ENCODE data around the gene TENM4. TPM values are rescaled to one million over a fixed set of nuclear protein-coding genes. Genes with fewer than 3 reads are reported as not detected.

Gene TENM4
- polyA plus RNA-seq, 1 donor from 2014 or later: 16.8 TPM

GRCh38 chr11:79209540-79210266 lies 231.1 kb downstream of the TENM4 start:
- H3K79me2 ChIP-seq (replicated peaks; ENCODE audit: insufficient read depth, low read length): no peaks in the 10 kb centered on the region
- H3K36me3 ChIP-seq (ENCODE audit: insufficient read depth, low read length): no peaks in the 10 kb centered on the region
- H3K9me3 ChIP-seq (ENCODE audit: low read length): no peaks in the 10 kb centered on the region
- H3K4me3 ChIP-seq (ENCODE audit: low read length): no peak overlapping the region
- no peak overlapping the region for H3K9ac ChIP-seq (ENCODE audit: low read length)
- no peak overlapping the region for H3K27ac ChIP-seq (ENCODE audit: low read length)
- no peak overlapping the region for H3K4me2 ChIP-seq (ENCODE audit: low read length)
- H3K27me3 ChIP-seq (ENCODE audit: insufficient read depth, low read depth, low read length): no peaks in the 10 kb centered on the region
- TF ChIP-seq RAD21 (conservative IDR thresholded peaks at IDR 0.05) (no peak), MXI1 (conservative IDR thresholded peaks at IDR 0.05; ENCODE audit: poor library complexity, severe bottlenecking) (no peak)
- H3K9me2 ChIP-seq (ENCODE audit: insufficient read depth, low read length): no peaks in the 10 kb centered on the region
- no peaks in the 10 kb centered on the region for H3F3A ChIP-seq (ENCODE audit: insufficient read depth, low read length, poor library complexity, severe bottlenecking)
- no peaks in the 10 kb centered on the region for H4K20me1 ChIP-seq (ENCODE audit: insufficient read depth)
- H2AFZ ChIP-seq (ENCODE audit: low read depth, low read length): no peak overlapping the region

GRCh38 chr11:79208126-79208525 lies 232.7 kb downstream of the TENM4 start:
- H3K79me2 ChIP-seq (replicated peaks; ENCODE audit: insufficient read depth, low read length): no peaks in the 10 kb centered on the region
- no peaks in the 10 kb centered on the region for H3K36me3 ChIP-seq (ENCODE audit: insufficient read depth, low read length)
- H3K4me2 ChIP-seq (ENCODE audit: low read length): no peak overlapping the region
- TF ChIP-seq REST (IDR thresholded peaks at IDR 0.05; ENCODE audit: borderline replicate concordance) (no peak), SMC3 (conservative IDR thresholded peaks at IDR 0.05; ENCODE audit: poor library complexity) (no peak), POLR2AphosphoS5 (IDR thresholded peaks at IDR 0.05) (no peak), CTCF (IDR thresholded peaks at IDR 0.05; ENCODE audit: poor library complexity, severe bottlenecking) (no peak), MXI1 (conservative IDR thresholded peaks at IDR 0.05; ENCODE audit: poor library complexity, severe bottlenecking) (no peak), EZH2 (IDR thresholded peaks at IDR 0.05; ENCODE audit: borderline replicate concordance, insufficient read depth, low read length, poor library complexity, severe bottlenecking) (no peak), EP300 (conservative IDR thresholded peaks at IDR 0.05; ENCODE audit: poor library complexity, severe bottlenecking) (no peak), TAF1 (IDR thresholded peaks at IDR 0.05; ENCODE audit: low read depth) (no peak), RAD21 (conservative IDR thresholded peaks at IDR 0.05) (no peak)
- H3K9me3 ChIP-seq (ENCODE audit: low read length): no peaks in the 10 kb centered on the region
- H3K9ac ChIP-seq (ENCODE audit: low read length): no peak overlapping the region
- H4K20me1 ChIP-seq (ENCODE audit: insufficient read depth): no peaks in the 10 kb centered on the region
- H2AFZ ChIP-seq (ENCODE audit: low read depth, low read length): no peak overlapping the region
- H3F3A ChIP-seq (ENCODE audit: insufficient read depth, low read length, poor library complexity, severe bottlenecking): no peaks in the 10 kb centered on the region
- H3K27ac ChIP-seq (ENCODE audit: low read length): no peak overlapping the region
- H3K9me2 ChIP-seq (ENCODE audit: insufficient read depth, low read length): no peaks in the 10 kb centered on the region
- no peak overlapping the region for H3K4me3 ChIP-seq (ENCODE audit: low read length)
- no peaks in the 10 kb centered on the region for H3K27me3 ChIP-seq (ENCODE audit: insufficient read depth, low read depth, low read length)
